Fibroblast of skin of abdomen (primary cell): ENCODE measurements around the gene CKB.

Experiments used
- DNase-seq: peaks from one replicate; pipeline ENCODE4 v3.0.0-alpha.2; 2013

Gene CKB

GRCh38 chr14:103510724-103511693 is 11.6 kb downstream of the CKB start:
- DNase-seq, result no peak

- DNase-seq, result no peak
Measured at GRCh38 chr14:103509864-103510723, 12.5 kb downstream of the CKB start.

GRCh38 chr14:103508521-103509329 is 13.9 kb downstream of the CKB start:
- DNase-seq, result no peak

GRCh38 chr14:103507751-103508150 is 14.9 kb downstream of the CKB start:
- DNase-seq, result no peak

GRCh38 chr14:103504991-103505565 is 17.6 kb downstream of the CKB start:
- DNase-seq, result no peak

GRCh38 chr14:103503296-103503695 is 19.3 kb downstream of the CKB start:
- DNase-seq, result no peak

- no peak for DNase-seq
Measured at GRCh38 chr14:103502877-103503276, 19.8 kb downstream of the CKB start.

- no peak for DNase-seq
Measured at GRCh38 chr14:103501921-103502669, 20.5 kb downstream of the CKB start.

GRCh38 chr14:103501041-103501870 is 21.4 kb downstream of the CKB start:
- DNase-seq, result no peak

- peak; percentile 72 for DNase-seq
Measured at GRCh38 chr14:103500148-103500990, 22.3 kb downstream of the CKB start.

- no peak for DNase-seq
Measured at GRCh38 chr14:103499709-103500108, 22.9 kb downstream of the CKB start.

- DNase-seq, result no peak
Measured at GRCh38 chr14:103496776-103497175, 25.9 kb downstream of the CKB start.

GRCh38 chr14:103495854-103496253 is 26.8 kb downstream of the CKB start:
- DNase-seq, result no peak

- DNase-seq, result no peak
Measured at GRCh38 chr14:103492156-103492925, 30.3 kb downstream of the CKB start.

- no peak for DNase-seq
Measured at GRCh38 chr14:103491691-103492090, 30.9 kb downstream of the CKB start.

GRCh38 chr14:103489621-103490020 is 33.0 kb downstream of the CKB start:
- peak; percentile 57 for DNase-seq

- DNase-seq, result peak; percentile 59
Measured at GRCh38 chr14:103488960-103489359, 33.7 kb downstream of the CKB start.

GRCh38 chr14:103488071-103488470 is 34.6 kb downstream of the CKB start:
- no peak for DNase-seq

GRCh38 chr14:103485504-103485903 is 37.1 kb downstream of the CKB start:
- DNase-seq, result no peak
